Right lobe of liver (tissue), 6 donors: ENCODE results near the gene THG1L. TPM values are rescaled to one million over a fixed set of nuclear protein-coding genes. Genes with fewer than 3 reads are reported as not detected.
A peak's percentile ranks its signal among the peaks of the same experiment; 100 is the strongest.

Experiments
- ATAC-seq, 4 donors: fragments of 200-7000 bp; cut with Tn5 transposase; one replicate each; pipeline ENCODE4 v1.9.1; 2020; ENCODE audit warnings: mild to moderate bottlenecking in 4 of 4, moderate library complexity in 4 of 4
- DNase-seq, 3 donors: peaks; one replicate each; pipeline ENCODE4 v3.0.0-alpha.2; 2020
- H3K27ac ChIP-seq, 3 donors: fragments of 200-600 bp; one replicate each; pipeline ENCODE4 v1.8.0; 2022
- H3K27me3 ChIP-seq, 2 donors: fragments of 200-600 bp; one replicate each; pipeline ENCODE4 v1.8.0; 2022
- H3K36me3 ChIP-seq, 4 donors: fragments of 200-600 bp; sonication (generic) in 1 of 4; one replicate each; pipeline versions ENCODE4 v1.5.1 to v1.8.0; 2017 to 2022; ENCODE audit warnings: control low read depth in 1 of 4
- H3K4me1 ChIP-seq, 4 donors: fragments of 200-600 bp; sonication (generic) in 1 of 4; one replicate each; pipeline versions ENCODE4 v1.5.1 to v1.8.0; 2017 to 2022; ENCODE audit warnings: control low read depth in 1 of 4
- H3K4me3 ChIP-seq, 3 donors: fragments of 200-600 bp; one replicate each; pipeline ENCODE4 v1.8.0; 2022
- H3K9me3 ChIP-seq, 4 donors: fragments of 200-600 bp; sonication (generic) in 1 of 4; one replicate each; pipeline versions ENCODE4 v1.5.1 to v1.8.0; 2017 to 2022; ENCODE audit warnings: control low read depth in 1 of 4
- POLR2A ChIP-seq: fragments of 450-650 bp; IDR thresholded peaks from one replicate; pipeline ENCODE4 v1.6.1; 2017; ENCODE audit warnings: antibody characterized with exemption, mild to moderate bottlenecking
- WGBS: methylation state at CpG from one replicate; pipeline ENCODE4 v1.1.6; 2018; ENCODE audit warnings: low coverage, low lambda C conversion rate; ENCODE audit not compliant: insufficient coverage; ENCODE audit errors: missing lambda C conversion rate; 5-methylcytosine and 5-hydroxymethylcytosine counted together
- intact Hi-C, 2 donors: fragments of 100-400 bp; cut with DNase I; formaldehyde crosslinking; loops; one replicate each; pipeline versions ENCODE4 v1.11.2 to v1.14.1; 2022
- total RNA-seq, 6 experiments: library from RNA; depleted of rRNA in 2 of 6; stranded (reverse); fragments of >200 nt in 2 of 6; fragmentation: NEBNext Ultra II Directional in 3 of 6; extraction: Animal tissue kit (Norgen Biotek cat#: 25700) in 3 of 6; gene quantifications; one replicate each; pipeline versions ENCODE4 v1.1.0 to v1.2.4, GENCODE V29; 2016 to 2023
- TF ChIP-seq, protein P1 (sequence below), 4 donors: fragments of 200-600 bp in 3 of 4; fragments of 450-650 bp in 1 of 4; IDR thresholded peaks; one replicate each; pipeline versions ENCODE4 v1.5.1 to v1.8.0; 2016 to 2022; ENCODE audit warnings: antibody characterized with exemption in 4 of 4, mild to moderate bottlenecking in 2 of 4
- donor health status: DM: no; HTN: yes; CAD: no.
- donor health status: DM: no; HTN: no; CAD: no.
- donor health status: DM: no; HTN: no; CAD: no.
- donor health status: DM: no; HTN: yes; CAD: no.
- donor health status: DM: no; HTN: yes; CAD: no.

THG1L gene
- total RNA-seq, 6 experiments from 2014 or later = 3.3 to 7.8 (median 5.5) TPM

DNA sequence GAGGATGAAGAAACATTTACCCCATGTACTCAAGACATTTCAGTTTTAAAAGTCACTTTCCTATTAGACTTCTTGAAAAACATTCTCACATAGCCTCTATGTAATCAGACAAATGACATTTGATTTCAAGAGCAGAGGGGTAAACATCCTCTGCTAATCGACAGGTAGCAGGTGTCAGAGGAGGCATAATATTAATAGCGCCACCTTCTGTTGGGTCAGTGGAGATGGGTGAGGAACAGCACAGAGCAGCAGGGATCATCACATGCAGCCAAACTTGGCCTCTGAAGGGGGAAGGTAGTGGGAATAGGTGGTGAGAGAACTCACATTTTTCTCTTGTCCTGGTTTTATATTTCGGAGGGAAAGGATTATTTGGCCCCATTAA, 9.0 kb downstream of the THG1L start:
- TF ChIP-seq, protein P1, sequence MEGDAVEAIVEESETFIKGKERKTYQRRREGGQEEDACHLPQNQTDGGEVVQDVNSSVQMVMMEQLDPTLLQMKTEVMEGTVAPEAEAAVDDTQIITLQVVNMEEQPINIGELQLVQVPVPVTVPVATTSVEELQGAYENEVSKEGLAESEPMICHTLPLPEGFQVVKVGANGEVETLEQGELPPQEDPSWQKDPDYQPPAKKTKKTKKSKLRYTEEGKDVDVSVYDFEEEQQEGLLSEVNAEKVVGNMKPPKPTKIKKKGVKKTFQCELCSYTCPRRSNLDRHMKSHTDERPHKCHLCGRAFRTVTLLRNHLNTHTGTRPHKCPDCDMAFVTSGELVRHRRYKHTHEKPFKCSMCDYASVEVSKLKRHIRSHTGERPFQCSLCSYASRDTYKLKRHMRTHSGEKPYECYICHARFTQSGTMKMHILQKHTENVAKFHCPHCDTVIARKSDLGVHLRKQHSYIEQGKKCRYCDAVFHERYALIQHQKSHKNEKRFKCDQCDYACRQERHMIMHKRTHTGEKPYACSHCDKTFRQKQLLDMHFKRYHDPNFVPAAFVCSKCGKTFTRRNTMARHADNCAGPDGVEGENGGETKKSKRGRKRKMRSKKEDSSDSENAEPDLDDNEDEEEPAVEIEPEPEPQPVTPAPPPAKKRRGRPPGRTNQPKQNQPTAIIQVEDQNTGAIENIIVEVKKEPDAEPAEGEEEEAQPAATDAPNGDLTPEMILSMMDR (IDR thresholded peaks at IDR 0.05) = peak in 3 of 4 donors; percentile 38 to 46 (median 44)
- TF ChIP-seq POLR2A = no peak
- H3K4me1 ChIP-seq = peaks cover 0 to 16% (median 0%) of the 10 kb centered on the region in 4 donors
- no peak overlapping the region for H3K27ac ChIP-seq
- H3K27me3 ChIP-seq = no peaks in the 10 kb centered on the region
- no peaks in the 10 kb centered on the region for H3K9me3 ChIP-seq
- H3K36me3 ChIP-seq = peaks cover 0 to 19% (median under 1%) of the 10 kb centered on the region in 4 donors
- intact Hi-C loops = no loop called here
- no peak for DNase-seq
- peak in 3 of 4 donors; percentile 11 to 37 (median 33) for ATAC-seq
- WGBS = 22% methylated on average over 3 of the region's 3 CpGs
- no peak overlapping the region for H3K4me3 ChIP-seq

DNA sequence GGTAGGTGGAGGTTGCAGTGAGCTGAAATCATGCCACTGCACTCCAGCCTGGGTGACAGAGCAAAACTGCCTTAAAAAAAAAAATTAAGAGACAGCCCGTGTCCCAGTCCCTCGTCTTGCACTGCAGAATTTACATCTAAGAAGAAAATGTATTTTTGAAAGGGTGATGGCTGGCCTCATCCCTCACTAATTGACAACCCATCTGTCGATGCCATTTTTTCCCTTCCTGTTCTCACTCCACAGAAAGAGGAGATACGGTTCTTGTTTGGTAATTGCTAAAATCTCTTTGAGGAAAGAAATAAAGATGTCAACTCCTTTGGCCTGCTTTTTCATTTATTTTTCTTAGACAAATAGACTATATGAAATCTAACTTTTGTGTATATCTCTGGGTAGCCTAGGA, 9.9 kb downstream of the THG1L start:
- TF ChIP-seq, protein P1 (IDR thresholded peaks at IDR 0.05) = no peak
- TF ChIP-seq POLR2A = no peak
- intact Hi-C loops = no loop called here
- H3K4me1 ChIP-seq = peaks cover 0 to 16% (median 0%) of the 10 kb centered on the region in 4 donors
- H3K9me3 ChIP-seq = no peaks in the 10 kb centered on the region
- H3K27ac ChIP-seq = no peak overlapping the region
- 64% methylated on average over 4 of the region's 4 CpGs for WGBS
- H3K36me3 ChIP-seq = peaks cover 0 to 17% (median 0%) of the 10 kb centered on the region in 4 donors
- H3K4me3 ChIP-seq = no peak overlapping the region
- DNase-seq = no peak
- ATAC-seq = no peak
- H3K27me3 ChIP-seq = no peaks in the 10 kb centered on the region

DNA sequence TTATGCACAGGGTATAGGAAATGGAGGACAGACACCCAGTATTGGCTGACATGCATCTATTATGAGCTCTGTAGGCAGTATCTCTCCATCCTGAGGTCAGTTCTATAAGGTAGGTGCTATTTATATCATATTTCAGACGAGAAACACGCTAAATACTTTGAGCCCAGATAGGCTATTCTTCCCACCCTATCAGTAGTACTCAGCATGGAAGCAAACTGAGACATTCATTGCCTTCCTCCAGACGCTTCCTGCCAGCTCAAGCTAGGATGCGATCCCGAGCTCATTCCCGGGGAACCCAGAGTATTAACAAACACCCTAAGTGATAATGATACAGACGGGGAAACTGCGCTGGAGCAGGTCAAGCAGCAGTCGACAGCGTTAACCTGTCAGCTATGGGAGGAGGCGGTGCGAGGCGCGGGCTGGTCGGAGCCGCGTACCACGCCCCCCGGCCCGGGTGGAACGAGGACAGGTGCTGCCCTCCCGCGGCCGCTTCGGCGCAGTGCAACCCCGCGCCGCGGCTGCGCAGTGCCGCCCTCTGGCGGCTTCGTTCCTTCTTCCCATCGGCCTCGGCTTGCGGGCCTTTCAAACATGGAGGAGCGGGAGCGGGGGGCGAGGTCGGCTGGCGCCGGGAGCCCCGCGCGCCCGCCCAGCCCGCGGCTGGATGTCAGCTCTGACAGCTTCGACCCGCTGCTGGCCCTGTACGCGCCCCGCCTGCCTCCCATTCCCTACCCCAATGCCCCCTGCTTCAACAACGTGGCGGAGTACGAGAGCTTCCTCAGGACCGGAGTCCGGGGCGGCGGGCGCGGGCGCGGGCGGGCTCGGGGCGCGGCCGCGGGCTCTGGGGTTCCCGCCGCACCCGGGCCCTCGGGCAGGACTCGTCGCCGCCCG, 12.2 kb downstream of the THG1L start, which contains the start of gene LSM11:
Gene LSM11 (plus strand): TSS at position 550 of the 888 bp plus-strand sequence. CDS start 39 bp downstream, at position 589.
- ATAC-seq (peak; percentile 99 to 100 (median 100)), DNase-seq (peak; percentile 91 to 93 (median 92))
- peaks cover 0 to 4% (median 0%) of the 10 kb centered on the region in 4 donors for H3K36me3 ChIP-seq
- WGBS = 0% methylated on average over 13 of the region's 79 CpGs
- no peaks in the 10 kb centered on the region for H3K9me3 ChIP-seq
- intact Hi-C loops = no loop called here
- TF ChIP-seq POLR2A = no peak
- TF ChIP-seq, protein P1 (IDR thresholded peaks at IDR 0.05) = peak; percentile 100
- no peaks in the 10 kb centered on the region for H3K27me3 ChIP-seq
- peak within 1 kb of the TSS in 1 of 3 donors; percentile 53 for H3K27ac ChIP-seq
- H3K4me3 ChIP-seq = peak within 1 kb of the TSS; percentile 71 to 82 (median 81)
- peaks cover 0 to 16% (median 0%) of the 10 kb centered on the region in 4 donors for H3K4me1 ChIP-seq

DNA sequence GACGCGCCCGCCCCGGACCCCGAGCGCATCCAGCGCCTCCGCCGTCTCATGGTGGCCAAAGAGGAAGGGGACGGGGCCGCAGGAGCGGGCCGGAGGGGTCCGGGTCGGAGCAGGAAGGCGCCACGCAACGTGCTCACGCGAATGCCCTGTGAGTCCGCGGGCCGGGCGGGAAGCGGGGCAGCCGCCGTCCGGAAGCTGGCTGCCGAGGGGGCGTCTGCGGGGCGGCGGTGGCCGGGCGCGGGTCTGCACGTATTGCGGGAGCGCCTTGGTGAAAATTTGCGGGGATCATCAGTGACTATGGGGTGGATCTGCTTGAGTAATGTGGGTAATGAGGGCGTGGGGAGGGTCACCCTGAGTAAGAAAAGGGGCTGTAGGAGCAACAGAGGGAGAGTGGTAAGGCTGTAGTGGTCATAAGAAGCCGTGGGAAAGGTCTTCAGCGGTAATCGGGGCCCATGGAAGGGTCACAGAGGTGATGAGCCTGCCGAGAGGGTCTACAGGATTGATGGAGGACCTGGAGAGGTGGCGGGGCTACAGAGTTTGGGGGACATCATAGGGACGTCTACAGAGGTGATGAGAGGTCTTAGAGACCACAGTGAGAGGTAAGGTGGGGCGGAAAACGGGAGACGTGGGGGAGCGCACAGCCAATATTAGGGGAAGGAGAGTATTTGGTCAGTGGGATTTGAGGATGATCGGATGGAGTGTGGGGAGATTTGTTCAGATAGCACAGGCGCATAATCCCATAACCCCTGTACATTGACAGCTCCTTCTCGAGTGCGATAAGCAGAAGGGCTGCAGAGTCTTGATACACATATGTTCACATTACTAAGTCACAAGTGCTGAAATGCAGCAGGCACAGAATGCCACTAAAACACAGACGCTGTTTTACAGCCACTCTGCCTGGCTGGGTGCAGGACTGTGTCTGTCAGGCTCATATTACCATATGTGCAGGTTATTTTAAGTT, 13.1 kb downstream of the THG1L start:
- H3K27me3 ChIP-seq = no peaks in the 10 kb centered on the region
- H3K4me1 ChIP-seq = peaks cover 0 to 16% (median 0%) of the 10 kb centered on the region in 4 donors
- ATAC-seq (peak in 1 of 4 donors; percentile 10), DNase-seq (peak; percentile 53 to 73 (median 53))
- intact Hi-C loops = no loop called here
- TF ChIP-seq, protein P1 (IDR thresholded peaks at IDR 0.05) = no peak
- 16% methylated on average over 33 of the region's 56 CpGs for WGBS
- peaks cover 0 to 2% (median 0%) of the 10 kb centered on the region in 4 donors for H3K36me3 ChIP-seq
- H3K27ac ChIP-seq = peak overlapping the region in 1 of 3 donors; percentile 53
- peak overlapping the region; percentile 71 to 82 (median 81) for H3K4me3 ChIP-seq
- H3K9me3 ChIP-seq = no peaks in the 10 kb centered on the region
